ENCODE measurements around the gene PTGIS.

GRCh38 chr20:49457444-49457843, 110.5 kb downstream of the PTGIS start:
- no peak for TF ChIP-seq CTCF (IDR thresholded peaks at IDR 0.05)
- no peak for TF ChIP-seq ZFX (IDR thresholded peaks at IDR 0.05; ENCODE audit: borderline replicate concordance)

Data from 22Rv1 (cell line).